OCI-LY3 (cell line): Measurements from ENCODE around the gene SDK1.

ENCODE experiments used
- EZH2phosphoT487 ChIP-seq: fragments of 200-600 bp; shearing (Covaris generic); IDR thresholded peaks from 2 replicates; pipeline ENCODE4 v1.6.1; 2018; ENCODE audit warnings: antibody characterized with exemption, mixed run types, low read depth
- TF ChIP-seq, protein P1 (sequence below): fragments of 200-600, 300-600 bp; sonication (generic); IDR thresholded peaks from 2 replicates; pipeline ENCODE4 v1.5.1; 2014; ENCODE audit warnings: antibody characterized with exemption, low read length, low read depth

DNA sequence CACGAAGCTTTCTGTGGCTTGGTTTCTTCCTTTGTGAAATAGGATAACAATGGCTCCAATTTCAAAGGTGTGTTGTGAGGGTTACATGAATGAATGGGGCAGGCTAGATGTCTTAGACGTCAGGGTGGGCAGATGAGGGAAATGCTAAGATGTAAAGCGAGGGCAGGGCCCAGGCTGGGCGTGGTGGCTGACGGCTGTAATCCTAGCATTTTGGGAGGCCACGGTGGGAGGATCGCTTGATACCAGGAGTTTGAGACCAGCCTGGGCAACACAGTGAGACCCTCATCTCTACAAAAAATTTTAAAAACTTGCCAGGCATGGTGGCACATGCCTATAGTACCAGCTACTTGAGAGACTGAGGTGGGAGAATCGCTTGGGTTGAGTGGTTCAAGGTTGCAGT lies 773.4 kb downstream of the SDK1 start:
- TF ChIP-seq, protein P1, sequence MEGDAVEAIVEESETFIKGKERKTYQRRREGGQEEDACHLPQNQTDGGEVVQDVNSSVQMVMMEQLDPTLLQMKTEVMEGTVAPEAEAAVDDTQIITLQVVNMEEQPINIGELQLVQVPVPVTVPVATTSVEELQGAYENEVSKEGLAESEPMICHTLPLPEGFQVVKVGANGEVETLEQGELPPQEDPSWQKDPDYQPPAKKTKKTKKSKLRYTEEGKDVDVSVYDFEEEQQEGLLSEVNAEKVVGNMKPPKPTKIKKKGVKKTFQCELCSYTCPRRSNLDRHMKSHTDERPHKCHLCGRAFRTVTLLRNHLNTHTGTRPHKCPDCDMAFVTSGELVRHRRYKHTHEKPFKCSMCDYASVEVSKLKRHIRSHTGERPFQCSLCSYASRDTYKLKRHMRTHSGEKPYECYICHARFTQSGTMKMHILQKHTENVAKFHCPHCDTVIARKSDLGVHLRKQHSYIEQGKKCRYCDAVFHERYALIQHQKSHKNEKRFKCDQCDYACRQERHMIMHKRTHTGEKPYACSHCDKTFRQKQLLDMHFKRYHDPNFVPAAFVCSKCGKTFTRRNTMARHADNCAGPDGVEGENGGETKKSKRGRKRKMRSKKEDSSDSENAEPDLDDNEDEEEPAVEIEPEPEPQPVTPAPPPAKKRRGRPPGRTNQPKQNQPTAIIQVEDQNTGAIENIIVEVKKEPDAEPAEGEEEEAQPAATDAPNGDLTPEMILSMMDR, result no peak
- TF ChIP-seq EZH2phosphoT487, result no peak
